ENCODE measurements around the gene LDHB.
"Not testable (repeated sequence)": the region's sequence is repeated elsewhere in the genome, so short reads cannot be mapped to it uniquely, and the experiment has no call there.

The LDHB gene

DNA sequence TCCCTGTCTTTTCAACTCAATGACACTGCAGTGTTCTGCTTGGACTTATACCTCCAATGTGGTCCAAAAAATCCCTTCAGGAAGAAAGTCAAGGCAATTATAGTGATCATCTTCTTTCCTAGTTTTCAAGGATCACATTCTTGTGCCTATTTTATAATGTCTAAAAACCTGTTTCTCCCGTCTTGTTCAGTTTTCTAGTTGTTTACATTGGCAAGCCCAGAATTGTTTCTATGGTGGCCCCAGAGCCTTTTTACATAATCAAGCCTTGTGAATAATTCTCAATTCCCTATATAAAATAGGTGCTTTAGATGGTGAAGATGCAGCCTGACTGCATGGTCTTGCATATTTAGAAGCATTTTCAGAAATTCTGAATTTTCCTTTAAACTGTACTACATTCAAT lies 14.5 kb upstream of the LDHB start:
- DNase-seq = no peak
- in situ Hi-C loops (cut with HindIII; ENCODE audit: low pct_ligation_motif_present, low pct_unique_long_range_greater_than_20kb, low sequenced_read_pairs) = no loop called here

DNA sequence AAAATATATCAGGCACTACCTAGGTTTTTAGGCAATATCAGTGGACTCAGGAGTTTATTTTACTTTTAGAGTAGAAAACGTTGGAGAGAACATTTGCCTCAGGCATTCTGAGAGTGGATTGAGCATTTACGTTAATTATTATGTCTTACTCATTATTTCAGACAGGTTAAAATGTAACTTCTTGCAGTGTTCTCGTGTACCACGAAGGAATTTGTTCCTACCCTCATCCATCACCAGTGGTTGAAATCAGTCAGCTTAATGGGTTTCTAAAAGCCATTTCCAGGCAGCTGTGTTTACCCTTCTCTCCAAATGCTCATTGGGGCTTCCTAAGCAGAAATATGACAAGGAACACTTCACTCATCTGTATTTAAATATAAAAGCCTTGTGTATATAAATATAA lies 9.1 kb upstream of the LDHB start:
- in situ Hi-C loops (cut with HindIII; ENCODE audit: low pct_ligation_motif_present, low pct_unique_long_range_greater_than_20kb, low sequenced_read_pairs) = no loop called here
- DNase-seq = peak; percentile 79

DNA sequence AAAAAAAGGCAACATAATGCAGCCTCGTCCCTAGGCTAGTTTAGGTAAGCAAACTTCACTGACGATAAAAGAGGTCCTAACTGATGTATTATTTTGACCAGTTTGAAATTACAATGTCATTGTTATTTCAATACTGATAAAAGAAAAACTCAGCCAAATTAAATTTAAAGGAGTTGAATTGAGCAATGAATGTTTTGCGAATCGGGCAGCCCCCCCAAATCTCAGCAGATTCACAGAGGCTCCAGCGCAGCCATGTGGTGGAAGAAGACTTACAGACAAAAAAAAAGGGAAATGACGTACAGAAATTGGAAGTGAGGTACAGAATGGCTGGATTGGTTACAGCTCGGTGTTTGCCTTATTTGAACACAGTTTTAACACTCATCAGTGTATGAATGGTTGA lies 8.2 kb upstream of the LDHB start:
- no peak for DNase-seq
- in situ Hi-C loops (cut with HindIII; ENCODE audit: low pct_ligation_motif_present, low pct_unique_long_range_greater_than_20kb, low sequenced_read_pairs) = no loop called here

DNA sequence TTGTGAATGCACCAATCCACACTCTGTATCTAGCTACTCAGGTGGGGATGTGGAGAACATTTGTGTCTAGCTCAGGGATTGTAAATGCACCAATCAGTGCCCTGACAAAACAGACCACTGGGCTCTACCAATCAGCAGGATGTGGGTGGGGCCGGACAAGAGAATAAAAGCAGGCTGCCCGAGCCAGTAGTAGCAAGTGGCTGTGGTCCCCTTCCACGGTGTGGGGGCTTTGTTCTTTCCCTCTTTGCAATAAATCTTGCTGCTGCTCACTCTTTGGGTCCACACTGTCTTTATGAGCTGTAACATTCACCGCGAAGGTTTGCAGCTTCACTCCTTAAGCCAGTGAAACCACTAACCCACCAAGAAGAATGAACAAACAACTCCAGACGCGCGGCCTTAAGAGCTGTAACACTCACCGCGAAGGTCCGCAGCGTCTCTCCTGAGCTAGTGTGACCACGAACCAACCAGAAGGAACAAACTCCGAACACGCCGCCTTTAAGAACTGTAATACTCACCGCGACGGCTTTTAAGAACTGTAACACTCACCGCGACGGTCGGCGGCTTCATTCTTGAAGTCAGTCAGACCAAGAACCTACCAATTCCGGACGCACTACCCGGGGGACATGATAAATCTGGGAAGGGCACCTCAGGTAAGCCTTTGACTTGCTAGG lies 4.6 kb upstream of the LDHB start:
- in situ Hi-C loops (cut with HindIII; ENCODE audit: low pct_ligation_motif_present, low pct_unique_long_range_greater_than_20kb, low sequenced_read_pairs) = no loop called here

DNA sequence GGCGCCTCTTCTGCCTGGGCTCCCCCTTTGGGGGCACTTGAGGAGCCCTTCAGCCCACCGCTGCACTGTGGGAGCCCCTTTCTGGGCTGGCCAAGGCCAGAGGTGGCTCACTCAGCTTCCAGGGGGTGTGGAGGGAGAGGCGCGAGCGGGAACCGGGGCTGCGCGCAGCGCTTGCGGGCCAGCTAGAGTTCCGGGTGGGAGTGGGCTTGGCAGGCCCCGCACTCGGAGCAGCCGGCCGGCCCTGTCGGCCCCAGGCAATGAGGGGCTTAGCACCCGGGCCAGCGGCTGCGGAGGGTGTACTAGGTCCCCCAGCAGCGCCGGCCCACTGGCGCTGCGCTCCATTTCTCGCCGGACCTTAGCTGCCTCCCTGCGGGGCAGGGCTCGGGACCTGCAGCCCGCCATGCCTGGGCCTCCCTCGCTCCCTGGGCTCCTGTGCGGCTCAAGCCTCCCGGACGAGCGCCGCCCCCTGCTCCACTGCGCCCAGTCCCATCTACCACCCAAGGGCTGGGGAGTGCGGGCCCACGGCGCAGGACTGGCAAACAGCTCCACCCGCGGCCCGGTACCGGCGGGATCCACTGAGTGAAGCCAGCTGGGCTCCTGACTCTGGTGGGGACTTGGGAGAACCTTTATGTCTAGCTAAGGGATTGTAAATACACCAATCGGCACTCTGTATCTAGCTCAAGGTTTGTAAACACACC lies 3.9 kb upstream of the LDHB start:
- DNase-seq; in situ Hi-C loops (cut with HindIII; ENCODE audit: low pct_ligation_motif_present, low pct_unique_long_range_greater_than_20kb, low sequenced_read_pairs): not testable (repeated sequence)

More for the DNA sequence above, 4.6 kb upstream of the LDHB start:
- DNase-seq = no peak

DNA sequence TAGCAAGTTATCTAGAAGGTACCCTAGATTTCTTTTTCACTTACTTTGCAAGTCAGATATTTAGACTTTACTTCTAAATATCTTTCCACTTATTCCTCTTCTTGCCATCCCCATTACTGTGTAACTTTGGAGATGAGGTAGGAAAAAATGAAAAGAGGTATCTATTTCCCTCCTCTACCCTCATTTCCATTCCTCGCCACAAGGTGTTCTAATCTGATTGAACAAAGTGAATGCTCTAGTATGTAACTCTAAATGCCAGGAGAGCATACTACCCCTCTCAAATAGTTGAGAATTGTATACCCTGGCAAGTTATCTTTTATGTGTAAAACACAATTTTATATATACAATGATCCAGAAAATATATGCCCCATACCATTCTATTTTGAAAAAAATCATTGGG lies 1.7 kb upstream of the LDHB start:
- in situ Hi-C loops (cut with HindIII; ENCODE audit: low pct_ligation_motif_present, low pct_unique_long_range_greater_than_20kb, low sequenced_read_pairs) = no loop called here
- peak; percentile 33 for DNase-seq

DNA sequence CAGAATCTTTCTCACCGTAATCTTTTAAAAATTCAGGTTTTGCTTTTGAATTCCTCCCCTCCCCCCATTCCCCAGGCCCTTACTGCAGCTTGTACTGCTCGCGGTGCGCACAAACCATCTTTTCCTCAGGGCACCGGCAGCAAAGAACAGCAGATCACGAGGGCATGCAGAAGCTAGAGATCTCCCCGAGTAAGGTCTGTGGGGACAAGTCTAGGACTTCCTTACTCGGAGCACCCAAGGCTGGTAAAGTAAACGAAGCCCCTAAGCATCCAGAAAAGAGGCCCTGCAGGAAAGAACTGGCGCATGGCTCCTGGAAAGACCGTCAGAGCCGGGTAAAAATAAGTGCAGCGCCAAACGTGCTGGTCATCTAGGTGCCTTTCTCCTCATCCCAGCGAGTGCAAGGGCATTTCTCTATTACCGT lies 727 bp downstream of the LDHB start:
- peak; percentile 57 for DNase-seq
- in situ Hi-C loops (cut with HindIII; ENCODE audit: low pct_ligation_motif_present, low pct_unique_long_range_greater_than_20kb, low sequenced_read_pairs) = no loop called here

DNA sequence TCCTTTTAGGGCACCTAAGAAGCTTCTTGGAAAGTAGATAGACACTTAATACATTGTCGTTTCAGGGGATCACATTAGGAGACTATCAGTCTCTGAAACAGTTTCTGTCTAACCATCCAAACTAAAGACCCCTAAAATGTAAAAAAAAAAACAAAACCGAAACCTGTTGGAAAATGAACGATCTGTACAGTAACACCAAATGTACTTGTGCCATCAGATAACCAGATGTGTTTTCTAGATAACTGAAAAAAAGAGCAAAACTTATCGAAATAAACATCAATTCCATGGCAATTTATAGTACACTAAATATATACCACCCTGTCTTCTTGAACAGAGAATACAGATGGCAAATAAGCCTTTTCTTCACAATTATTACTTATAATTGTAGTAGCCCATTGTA lies 2.1 kb downstream of the LDHB start:
- no peak for DNase-seq
- in situ Hi-C loops (cut with HindIII; ENCODE audit: low pct_ligation_motif_present, low pct_unique_long_range_greater_than_20kb, low sequenced_read_pairs) = no loop called here

DNA sequence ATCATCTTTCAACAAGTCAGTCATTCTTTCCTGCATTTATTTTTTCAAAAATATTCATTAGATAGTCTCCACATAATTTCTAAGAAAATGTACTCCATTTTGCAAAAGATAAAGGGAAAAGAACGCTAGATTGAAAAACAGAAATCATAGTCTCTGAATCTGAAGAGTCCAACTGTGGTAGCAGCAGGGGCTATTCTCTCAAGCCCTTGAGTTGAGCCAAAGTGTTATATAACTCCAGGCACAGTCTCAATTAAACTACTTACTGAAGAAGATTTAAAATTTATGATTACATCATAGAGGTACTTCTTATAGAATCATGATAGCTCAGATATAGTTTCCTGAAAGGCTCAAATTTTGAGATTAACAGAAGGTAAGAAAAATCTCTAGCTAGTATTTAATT lies 5.8 kb downstream of the LDHB start:
- in situ Hi-C loops (cut with HindIII; ENCODE audit: low pct_ligation_motif_present, low pct_unique_long_range_greater_than_20kb, low sequenced_read_pairs) = no loop called here

DNA sequence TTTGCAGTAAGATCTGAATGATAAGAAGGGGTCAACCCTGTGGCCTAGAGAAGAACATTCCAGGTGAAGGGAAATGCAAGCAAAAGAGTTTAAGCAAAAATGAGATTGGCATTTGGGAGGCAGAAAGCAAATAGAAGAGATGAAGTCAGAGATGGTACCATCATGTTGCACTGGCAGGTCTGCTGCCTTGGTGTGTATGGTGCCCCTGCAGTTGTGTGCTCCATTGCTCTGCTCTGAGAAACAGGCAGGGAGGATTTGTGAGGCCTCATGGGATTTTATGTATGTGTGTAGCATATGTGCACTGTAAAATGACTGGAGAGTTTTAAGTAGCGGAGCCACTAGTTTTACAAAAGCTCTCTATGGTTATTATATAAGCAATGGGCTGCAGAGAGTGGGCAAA lies 6.6 kb downstream of the LDHB start:
- DNase-seq = no peak
- in situ Hi-C loops (cut with HindIII; ENCODE audit: low pct_ligation_motif_present, low pct_unique_long_range_greater_than_20kb, low sequenced_read_pairs) = no loop called here

More for the DNA sequence above, 5.8 kb downstream of the LDHB start:
- DNase-seq = no peak

DNA sequence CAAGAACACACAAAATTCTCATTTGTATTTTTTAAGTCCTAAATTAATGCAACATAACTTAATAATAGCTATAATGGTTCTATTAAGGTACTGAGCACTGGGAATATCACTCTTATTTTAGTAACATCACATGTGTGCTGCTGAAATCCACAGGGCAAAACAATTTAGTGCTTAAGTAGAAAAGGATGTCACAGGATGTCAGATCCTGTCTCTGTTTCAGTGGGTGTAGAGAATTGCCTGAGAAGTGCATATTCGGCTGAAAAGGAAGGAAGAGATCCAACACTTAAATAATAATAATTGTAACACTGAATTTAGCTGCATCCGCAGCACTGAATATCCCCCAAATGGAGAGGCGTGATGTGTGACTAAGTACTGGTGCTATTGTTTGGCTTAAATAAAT lies 8.6 kb downstream of the LDHB start:
- in situ Hi-C loops (cut with HindIII; ENCODE audit: low pct_ligation_motif_present, low pct_unique_long_range_greater_than_20kb, low sequenced_read_pairs) = no loop called here

DNA sequence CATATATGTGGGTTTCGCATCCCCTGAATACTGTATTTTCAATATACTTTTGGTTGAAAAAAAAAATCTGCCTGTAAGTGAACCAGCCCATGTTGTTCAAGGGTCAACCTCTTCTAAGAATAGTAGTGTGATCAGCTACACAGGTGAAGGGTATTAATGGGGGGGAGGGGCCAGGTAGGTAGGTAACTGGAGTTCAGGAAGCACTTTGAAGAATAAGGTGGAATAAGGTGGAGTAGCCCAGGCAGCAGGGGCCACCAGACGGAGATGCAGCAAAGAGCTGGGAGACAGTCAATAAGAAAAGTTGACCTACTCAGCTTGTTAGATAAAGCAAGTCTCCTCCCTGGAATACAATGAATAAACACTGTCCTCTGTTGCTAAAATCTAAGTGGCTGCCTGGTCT lies 9.3 kb downstream of the LDHB start:
- DNase-seq = no peak
- in situ Hi-C loops (cut with HindIII; ENCODE audit: low pct_ligation_motif_present, low pct_unique_long_range_greater_than_20kb, low sequenced_read_pairs) = no loop called here

More for the DNA sequence above, 8.6 kb downstream of the LDHB start:
- no peak for DNase-seq

DNA sequence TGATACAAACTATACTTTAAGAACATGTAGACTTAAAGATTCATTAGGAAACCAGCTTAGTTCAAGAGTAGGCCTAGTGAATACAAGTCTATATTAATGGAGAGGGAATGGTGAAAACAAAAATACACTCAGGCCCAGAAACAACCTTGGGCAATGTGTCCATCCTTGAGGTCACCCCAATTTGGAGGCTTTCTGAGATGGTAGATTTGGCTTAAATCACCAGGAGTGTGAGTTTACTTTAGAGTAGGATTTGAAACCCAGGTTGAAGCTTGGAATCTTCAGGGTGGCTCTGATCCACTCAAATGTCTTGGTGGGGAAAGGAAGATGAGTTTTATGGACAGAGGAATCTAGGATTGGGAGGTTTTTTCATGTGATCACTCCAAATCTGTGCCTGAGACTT lies 10.5 kb downstream of the LDHB start:
- DNase-seq = no peak
- in situ Hi-C loops (cut with HindIII; ENCODE audit: low pct_ligation_motif_present, low pct_unique_long_range_greater_than_20kb, low sequenced_read_pairs) = no loop called here

DNA sequence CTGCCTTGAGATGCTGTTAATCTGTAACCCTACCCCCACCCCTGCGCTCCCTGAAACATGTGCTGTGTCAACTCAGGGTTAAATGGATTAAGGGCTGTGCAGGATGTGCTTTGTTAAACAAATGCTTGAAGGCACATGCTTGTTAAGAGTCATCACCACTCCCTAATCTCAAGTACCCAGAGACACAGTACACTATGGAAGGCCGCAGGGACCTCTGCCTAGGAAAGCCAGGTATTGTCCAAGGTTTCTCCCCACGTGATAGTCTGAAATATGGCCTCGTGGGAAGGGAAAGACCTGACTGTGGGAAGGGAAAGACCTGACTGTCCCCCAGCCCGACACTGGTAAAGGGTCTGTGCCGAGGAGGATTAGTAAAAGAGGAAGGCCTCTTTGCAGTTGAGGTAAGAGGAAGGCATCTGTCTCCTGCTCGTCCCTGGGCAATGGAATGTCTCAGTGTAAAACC lies 12.6 kb downstream of the LDHB start:
- in situ Hi-C loops (cut with HindIII; ENCODE audit: low pct_ligation_motif_present, low pct_unique_long_range_greater_than_20kb, low sequenced_read_pairs) = not testable (repeated sequence)
- peak; percentile 89 for DNase-seq

DNA sequence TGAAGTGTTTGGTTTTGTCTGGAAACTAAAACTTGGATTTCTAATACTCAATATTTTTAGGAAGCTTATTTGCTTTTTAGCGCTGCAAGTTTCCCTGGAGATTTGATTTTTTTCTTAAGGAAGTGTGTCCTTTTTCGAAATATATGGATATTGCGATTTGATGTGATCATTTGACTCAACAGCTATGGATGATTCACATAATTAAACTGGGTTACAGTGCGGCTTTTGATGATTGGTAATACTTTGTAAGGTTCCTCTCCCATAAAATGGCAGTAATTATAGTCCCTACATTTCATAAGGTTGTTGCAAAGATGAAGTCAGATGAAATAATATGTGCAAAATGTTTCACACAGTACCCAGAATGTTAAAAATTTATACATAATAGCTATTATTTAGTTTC lies 13.1 kb downstream of the LDHB start:
- DNase-seq = no peak
- in situ Hi-C loops (cut with HindIII; ENCODE audit: low pct_ligation_motif_present, low pct_unique_long_range_greater_than_20kb, low sequenced_read_pairs) = no loop called here

DNA sequence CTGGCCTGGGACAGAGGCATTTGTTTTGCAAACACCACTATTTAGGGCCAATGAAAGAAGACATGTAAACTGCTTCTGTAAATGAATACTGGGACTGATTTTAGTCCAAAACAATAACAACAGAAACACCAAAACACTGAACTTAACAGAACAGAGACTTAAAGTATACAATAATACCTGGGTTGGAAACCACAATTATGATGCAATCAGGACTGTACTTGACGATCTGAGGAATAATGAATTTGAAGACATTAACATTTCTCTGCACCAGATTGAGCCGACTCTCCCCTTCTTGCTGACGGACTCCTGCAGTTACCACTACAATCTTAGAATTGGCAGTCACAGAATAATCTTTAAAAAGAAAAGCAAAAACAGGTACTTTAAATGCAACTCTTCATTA lies 13.9 kb downstream of the LDHB start:
- no peak for DNase-seq
- in situ Hi-C loops (cut with HindIII; ENCODE audit: low pct_ligation_motif_present, low pct_unique_long_range_greater_than_20kb, low sequenced_read_pairs) = no loop called here

DNA sequence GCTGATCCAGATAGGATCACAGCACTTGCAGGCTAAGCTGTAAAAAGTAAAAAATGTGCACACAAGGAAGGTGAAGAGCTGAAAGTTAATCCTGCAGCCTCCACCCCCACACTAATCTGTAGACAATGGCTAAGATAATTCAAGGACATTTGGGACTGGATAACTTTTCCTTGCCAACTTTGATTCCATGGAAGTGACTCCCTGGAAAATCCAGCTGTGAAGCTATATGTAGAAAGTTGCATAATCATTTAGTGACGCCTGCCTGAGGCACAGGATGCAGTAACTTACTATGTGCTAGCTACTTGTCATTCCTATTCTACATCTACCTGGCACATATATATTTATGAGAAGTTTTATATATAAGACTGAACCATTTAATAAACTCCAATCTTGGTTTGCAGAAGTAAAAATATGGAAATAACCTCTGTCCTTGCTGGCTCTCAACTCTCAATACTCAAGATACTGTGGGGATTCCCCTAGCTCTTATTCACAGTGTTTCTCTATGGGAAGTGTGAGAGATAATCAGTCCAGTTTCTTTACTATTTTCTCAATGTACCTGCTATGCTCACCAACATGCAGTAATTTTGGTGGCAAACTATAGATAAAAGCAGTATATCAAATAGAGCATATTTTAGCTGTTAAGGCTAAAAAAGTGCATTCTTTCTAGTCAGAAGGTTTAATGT lies 14.8 kb downstream of the LDHB start:
- in situ Hi-C loops (cut with HindIII; ENCODE audit: low pct_ligation_motif_present, low pct_unique_long_range_greater_than_20kb, low sequenced_read_pairs) = no loop called here
- no peak for DNase-seq

DNA sequence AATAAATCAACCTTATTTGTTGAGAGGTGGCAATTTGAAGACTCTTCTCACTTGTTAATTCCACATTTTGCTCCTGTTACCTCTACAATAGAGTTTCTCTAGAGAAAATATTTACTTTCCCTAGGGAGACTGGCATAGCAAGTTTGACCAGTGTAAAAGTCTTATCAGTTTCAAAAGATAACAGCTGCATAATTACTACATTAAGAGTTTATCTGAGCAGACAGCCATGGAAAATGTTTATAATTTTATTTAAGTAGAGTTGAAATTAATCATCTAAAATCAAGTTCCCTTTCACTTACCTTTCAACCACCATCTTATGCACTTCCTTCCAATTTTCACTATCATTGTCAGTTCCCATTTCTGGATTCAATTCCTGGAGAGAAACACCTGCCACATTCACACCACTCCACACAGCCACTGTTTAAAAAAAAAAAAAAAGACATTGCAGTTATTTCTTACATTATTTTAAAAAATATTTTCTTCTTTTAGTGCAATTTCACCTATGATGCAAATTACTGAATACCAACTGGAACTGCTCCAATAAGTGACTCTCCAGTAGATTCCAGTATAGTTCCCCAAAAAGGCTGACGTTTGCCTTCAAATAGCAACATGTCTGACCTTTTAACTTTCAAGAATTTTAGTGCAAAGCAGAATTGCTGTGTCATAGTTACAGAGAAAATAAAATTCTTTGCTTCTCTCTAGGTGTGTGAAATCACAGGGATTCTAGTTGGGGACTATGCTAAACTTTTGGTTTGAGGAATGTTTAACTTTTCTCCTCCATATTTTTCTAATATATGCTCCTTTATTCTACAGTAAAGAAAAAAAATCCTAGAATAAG lies 19.4 kb downstream of the LDHB start:
- in situ Hi-C loops (cut with HindIII; ENCODE audit: low pct_ligation_motif_present, low pct_unique_long_range_greater_than_20kb, low sequenced_read_pairs) = no loop called here
- no peak for DNase-seq

DNA sequence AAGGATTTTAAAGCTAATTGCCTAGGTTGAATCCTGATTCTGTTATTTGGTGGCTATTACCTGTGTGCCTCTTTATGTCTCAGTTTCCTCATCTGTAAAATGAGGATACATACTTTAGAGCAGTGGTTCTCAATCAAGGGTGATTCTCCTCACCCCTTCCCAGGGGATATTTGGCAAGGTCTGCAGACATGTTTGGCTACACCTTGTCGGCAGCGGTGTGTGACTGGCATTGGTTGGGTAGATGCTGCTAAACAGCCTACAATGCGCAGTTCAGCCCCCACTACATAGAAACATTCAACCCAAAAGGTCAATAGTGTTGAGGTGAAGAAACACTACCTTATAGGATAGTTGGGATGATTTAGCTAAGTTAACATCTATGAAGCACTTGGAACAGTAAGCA lies 23.4 kb downstream of the LDHB start:
- no peak for DNase-seq
- in situ Hi-C loops (cut with HindIII; ENCODE audit: low pct_ligation_motif_present, low pct_unique_long_range_greater_than_20kb, low sequenced_read_pairs) = no loop called here

All from ACHN (cell line).